Thymus (tissue), 11 donors: ENCODE data around the gene SLC25A31. TPM values are rescaled to one million over a fixed set of nuclear protein-coding genes. Genes with fewer than 3 reads are reported as not detected.

ENCODE experiments used
- DNase-seq, 9 donors: peaks; one replicate each; pipeline ENCODE4 v3.0.0-alpha.2; 2013; ENCODE audit warnings: low spot score in 9 of 9, low read depth in 6 of 9, missing footprints in 1 of 9
- H3K27ac ChIP-seq, 2 donors: one replicate each; pipeline ENCODE4 v1.5.1; 2013; ENCODE audit warnings: control low read depth in 1 of 2, low read depth in 1 of 2, low read length in 1 of 2, mild to moderate bottlenecking in 1 of 2, moderate library complexity in 1 of 2
- H3K27me3 ChIP-seq, 2 donors: one replicate each; pipeline ENCODE4 v1.5.1; 2013; ENCODE audit warnings: low read length in 1 of 2; ENCODE audit not compliant: control insufficient read depth in 2 of 2, insufficient read depth in 1 of 2
- H3K36me3 ChIP-seq, 2 donors: one replicate each; pipeline ENCODE4 v1.5.1; 2013; ENCODE audit warnings: low read length in 1 of 2, mild to moderate bottlenecking in 1 of 2, moderate library complexity in 1 of 2; ENCODE audit not compliant: control insufficient read depth in 2 of 2, insufficient read depth in 2 of 2
- H3K4me1 ChIP-seq, 2 donors: one replicate each; pipeline ENCODE4 v1.5.1; 2013; ENCODE audit warnings: low read length in 2 of 2; ENCODE audit not compliant: control insufficient read depth in 2 of 2, insufficient read depth in 2 of 2
- H3K4me3 ChIP-seq, 2 donors: one replicate each; pipeline ENCODE4 v1.5.1; 2013; ENCODE audit warnings: low read length in 2 of 2, control low read depth in 1 of 2, mild to moderate bottlenecking in 1 of 2
- H3K9me3 ChIP-seq, 2 donors: one replicate each; pipeline ENCODE4 v1.5.1; 2013; ENCODE audit warnings: low read length in 1 of 2, mild to moderate bottlenecking in 1 of 2; ENCODE audit not compliant: control insufficient read depth in 2 of 2, insufficient read depth in 1 of 2
- WGBS: extraction: QIAGEN DNeasy Blood & Tissue Kit; methylation state at CpG from one replicate; pipeline ENCODE4 v1.1.7; 2013; 5-methylcytosine and 5-hydroxymethylcytosine counted together
- polyA plus RNA-seq: library from polyadenylated mRNA; stranded (reverse); fragments of 200-250 nt; gene quantifications from one replicate; pipeline ENCODE4 v1.2.3, GENCODE V29; 2013
- total RNA-seq: library from RNA; stranded (reverse); fragments of 120-200 nt; gene quantifications from one replicate; pipeline ENCODE4 v1.2.4, GENCODE V29; 2013
- donor health status: healthy.

The SLC25A31 gene
- total and polyA plus RNA-seq, 2 donors, result 0.05 to 0.25 TPM

DNA sequence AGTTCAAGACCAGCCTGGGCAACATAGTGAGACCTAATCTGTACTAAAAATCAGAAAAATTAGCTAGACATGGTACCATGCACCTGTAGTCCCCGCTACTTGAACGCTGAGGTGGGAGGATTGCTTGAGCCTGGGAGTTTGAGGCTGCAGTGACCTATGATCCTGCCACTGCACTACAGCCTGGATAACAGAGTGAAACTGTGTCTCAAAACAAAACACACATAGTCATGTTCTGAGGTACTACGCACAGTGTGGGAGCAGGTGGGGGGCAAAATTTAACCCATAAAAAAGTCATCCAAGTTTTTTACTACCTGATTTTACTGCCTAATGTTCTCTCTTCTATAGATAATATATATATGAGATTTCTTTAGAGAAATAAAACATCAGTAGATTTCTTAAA lies 80.4 kb downstream of the SLC25A31 start:
- H3K36me3 ChIP-seq, result no peaks in the 10 kb centered on the region
- no peak for DNase-seq
- no peaks in the 10 kb centered on the region for H3K9me3 ChIP-seq
- H3K4me1 ChIP-seq, result no peaks in the 10 kb centered on the region
- no peak overlapping the region for H3K27ac ChIP-seq
- H3K4me3 ChIP-seq, result no peak overlapping the region
- no peaks in the 10 kb centered on the region for H3K27me3 ChIP-seq
- WGBS, result 96% methylated on average over 3 of the region's 3 CpGs

DNA sequence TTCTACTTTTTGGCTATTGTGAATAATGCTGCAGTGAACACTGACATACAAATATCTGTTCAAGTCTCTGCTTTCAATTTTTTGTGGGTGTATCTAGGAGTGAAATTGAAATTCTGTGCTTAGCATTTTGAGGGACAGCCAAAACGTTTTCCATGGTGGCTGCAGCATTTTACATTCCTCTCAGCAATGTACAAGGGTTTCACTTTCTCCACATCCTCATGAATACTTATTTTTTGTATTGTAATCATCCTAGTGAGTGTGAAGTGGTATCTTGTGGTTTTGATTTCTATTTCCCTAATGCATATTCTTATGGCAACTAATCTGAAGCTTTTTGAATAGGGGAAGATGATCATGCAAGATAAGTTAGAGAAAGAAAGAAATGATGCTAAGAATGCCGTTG lies 92.2 kb downstream of the SLC25A31 start:
- Histone ChIP-seq H3K4me1 (no peaks in the 10 kb centered on the region), H3K36me3 (no peaks in the 10 kb centered on the region), H3K9me3 (no peaks in the 10 kb centered on the region), H3K4me3 (no peak overlapping the region), H3K27ac (no peak overlapping the region), H3K27me3 (no peaks in the 10 kb centered on the region)
- WGBS, result 66% methylated on average over 2 of the region's 2 CpGs
- no peak for DNase-seq

Other genes with a start within 250 kb of the SLC25A31 start
- gene INTU, start 97.4 kb upstream of the SLC25A31 start, total RNA-seq, result 2.4 TPM
- gene INTU, start 97.4 kb upstream of the SLC25A31 start, polyA plus RNA-seq, result 2.4 TPM
- gene HSPA4L, start 51.9 kb downstream of the SLC25A31 start, total RNA-seq, result 4.2 TPM
- gene HSPA4L, start 51.9 kb downstream of the SLC25A31 start, polyA plus RNA-seq, result 3.8 TPM
- 33.2 TPM for gene PLK4, start 150.5 kb downstream of the SLC25A31 start, total RNA-seq
- gene PLK4, start 150.5 kb downstream of the SLC25A31 start, polyA plus RNA-seq, result 3.0 TPM
- 18.1 TPM for gene MFSD8, start 234.8 kb downstream of the SLC25A31 start, total RNA-seq
- 31.2 TPM for gene MFSD8, start 234.8 kb downstream of the SLC25A31 start, polyA plus RNA-seq
- gene ABHD18, start 235.0 kb downstream of the SLC25A31 start, total RNA-seq, result 13.3 TPM
- 12.2 TPM for gene ABHD18, start 235.0 kb downstream of the SLC25A31 start, polyA plus RNA-seq